Iris pigment epithelial cell (primary cell): ENCODE results near the gene ECEL1.

Experiments used
- DNase-seq: peaks from one replicate; pipeline ENCODE4 v3.0.0-alpha.2; 2011; ENCODE audit warnings: low read depth

Gene ECEL1

GRCh38 chr2:232497348-232497747, 9.7 kb upstream of the ECEL1 start:
- no peak for DNase-seq

DNA sequence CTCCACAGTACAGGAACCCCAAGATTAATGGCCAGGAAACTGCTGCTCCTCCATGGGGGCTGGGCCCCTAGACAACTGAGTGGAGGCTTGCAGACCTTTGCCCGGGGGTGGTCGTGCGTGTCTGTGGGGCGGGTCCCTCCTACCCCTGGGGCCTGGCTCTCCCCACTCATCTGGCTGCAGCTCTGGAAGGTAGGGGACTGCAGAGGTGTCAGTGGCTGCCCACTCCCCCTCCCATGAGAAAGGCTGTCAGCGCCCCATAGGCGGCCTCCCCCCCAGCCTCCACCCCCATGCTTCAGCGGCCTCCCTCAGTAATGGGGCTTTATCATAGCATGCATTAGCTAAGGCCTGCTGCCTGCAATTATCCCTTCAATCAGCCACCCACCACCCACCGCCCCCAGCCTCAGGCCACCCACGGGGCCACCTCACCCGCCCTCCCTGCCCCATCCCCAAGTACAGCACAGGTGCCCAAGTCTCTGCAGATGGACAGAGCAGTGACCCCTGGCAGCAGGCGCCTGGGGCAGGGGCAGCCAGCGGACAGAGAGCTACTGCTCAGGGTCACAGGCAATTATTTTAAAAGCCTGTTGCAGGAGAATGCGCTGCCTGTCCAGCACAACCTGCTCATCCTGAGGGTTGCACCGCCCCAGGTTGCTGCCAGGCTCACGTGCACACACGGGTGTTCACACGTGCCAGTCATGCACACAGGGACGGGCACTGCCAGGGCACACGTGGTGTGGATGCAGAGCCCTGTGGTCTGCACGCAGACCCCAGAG, 9.1 kb upstream of the ECEL1 start:
- DNase-seq = no peak

- DNase-seq = no peak
Observed at GRCh38 chr2:232495292-232495691, 7.7 kb upstream of the ECEL1 start.

DNA sequence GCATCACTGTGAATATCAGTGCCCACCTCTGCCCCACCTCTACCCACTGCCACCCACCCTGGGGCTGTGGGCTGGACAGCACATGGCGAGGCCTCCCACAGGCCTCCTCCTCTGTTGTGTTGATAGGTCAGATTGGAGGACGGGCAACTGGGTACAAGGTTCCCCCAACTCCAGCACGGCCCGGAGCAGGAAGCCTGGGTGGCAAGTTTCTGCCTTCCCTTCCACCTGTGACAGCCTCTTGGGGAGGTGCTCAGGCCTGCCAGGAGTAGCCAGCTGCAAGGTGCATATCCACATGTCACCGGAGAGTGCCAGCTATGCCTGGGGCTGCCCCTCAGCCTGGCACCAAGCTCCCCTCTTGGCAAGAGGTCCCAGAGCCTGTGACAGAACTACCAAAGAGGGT, 6.9 kb upstream of the ECEL1 start:
- no peak for DNase-seq

- DNase-seq = no peak
Observed at GRCh38 chr2:232493701-232494474, 6.3 kb upstream of the ECEL1 start.

GRCh38 chr2:232492963-232493700, 5.5 kb upstream of the ECEL1 start:
- DNase-seq = no peak

DNA sequence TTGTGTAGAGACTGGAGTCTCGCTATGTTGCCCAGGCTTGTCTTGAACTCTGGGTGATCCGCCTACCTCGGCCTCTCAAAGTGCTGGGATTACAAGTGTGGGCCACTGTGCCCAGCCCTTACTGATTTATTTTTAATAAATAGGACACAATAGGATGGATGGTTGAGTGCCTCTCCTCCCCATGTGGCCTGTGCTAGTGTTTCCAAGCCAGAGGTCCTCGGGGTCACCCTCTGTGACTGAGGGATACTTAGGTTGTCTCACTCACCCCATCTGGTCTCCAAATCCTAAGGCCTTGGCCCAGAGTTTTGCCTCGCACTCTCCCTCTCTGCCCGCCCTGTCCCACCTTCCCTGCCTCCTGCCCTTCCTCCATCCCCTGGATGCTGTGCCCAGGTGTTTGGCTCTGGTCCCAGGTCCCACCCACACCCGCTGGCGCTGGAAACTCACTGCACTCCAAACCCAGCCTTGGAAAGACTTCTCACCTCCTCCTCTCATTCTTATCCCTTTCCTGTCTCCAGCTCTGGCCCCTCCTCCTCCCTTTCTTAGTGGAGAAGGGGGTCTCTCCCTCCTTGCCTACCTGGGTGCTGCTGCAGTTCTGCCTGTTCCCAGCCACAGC, 4.7 kb upstream of the ECEL1 start:
- DNase-seq = no peak

GRCh38 chr2:232491139-232491780, 3.6 kb upstream of the ECEL1 start:
- DNase-seq = no peak

GRCh38 chr2:232490221-232491138, 2.8 kb upstream of the ECEL1 start:
- DNase-seq = no peak

GRCh38 chr2:232489516-232490220, 2.0 kb upstream of the ECEL1 start:
- DNase-seq = no peak

GRCh38 chr2:232488721-232489300, 1.2 kb upstream of the ECEL1 start:
- no peak for DNase-seq

DNA sequence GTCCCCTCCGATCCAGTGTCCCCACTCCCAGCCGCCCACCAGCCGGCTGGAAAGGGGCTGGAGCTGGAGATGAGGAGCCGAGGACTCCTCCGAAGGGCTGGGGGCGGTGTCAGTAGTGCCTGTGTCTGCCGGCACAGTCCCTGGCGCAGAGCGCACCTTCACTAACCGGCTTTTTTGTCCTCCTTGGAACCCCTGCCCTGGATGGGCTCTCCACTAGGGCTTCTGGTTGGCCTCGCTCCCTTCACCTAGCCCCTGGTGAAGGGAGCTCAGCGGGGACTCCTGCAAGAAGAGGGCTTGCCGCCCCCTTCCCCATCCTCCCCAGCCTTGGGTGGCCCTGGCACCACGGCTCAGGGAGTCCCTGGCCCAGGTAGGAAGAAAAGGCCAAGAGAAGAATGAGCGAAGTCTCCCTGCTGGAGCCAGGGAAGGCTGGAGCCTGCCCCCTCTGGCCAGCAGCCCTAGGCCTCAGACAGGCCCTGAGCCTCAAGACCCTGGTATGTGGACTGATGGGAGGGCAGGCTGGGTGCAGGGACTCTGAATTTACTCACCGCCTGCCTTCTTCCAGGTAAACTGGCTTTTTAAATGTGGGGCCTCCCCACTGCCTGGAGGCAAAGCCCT, 570 bp upstream of the ECEL1 start:
- DNase-seq = no peak

GRCh38 chr2:232486558-232487384, 863 bp downstream of the ECEL1 start:
- DNase-seq = no peak

DNA sequence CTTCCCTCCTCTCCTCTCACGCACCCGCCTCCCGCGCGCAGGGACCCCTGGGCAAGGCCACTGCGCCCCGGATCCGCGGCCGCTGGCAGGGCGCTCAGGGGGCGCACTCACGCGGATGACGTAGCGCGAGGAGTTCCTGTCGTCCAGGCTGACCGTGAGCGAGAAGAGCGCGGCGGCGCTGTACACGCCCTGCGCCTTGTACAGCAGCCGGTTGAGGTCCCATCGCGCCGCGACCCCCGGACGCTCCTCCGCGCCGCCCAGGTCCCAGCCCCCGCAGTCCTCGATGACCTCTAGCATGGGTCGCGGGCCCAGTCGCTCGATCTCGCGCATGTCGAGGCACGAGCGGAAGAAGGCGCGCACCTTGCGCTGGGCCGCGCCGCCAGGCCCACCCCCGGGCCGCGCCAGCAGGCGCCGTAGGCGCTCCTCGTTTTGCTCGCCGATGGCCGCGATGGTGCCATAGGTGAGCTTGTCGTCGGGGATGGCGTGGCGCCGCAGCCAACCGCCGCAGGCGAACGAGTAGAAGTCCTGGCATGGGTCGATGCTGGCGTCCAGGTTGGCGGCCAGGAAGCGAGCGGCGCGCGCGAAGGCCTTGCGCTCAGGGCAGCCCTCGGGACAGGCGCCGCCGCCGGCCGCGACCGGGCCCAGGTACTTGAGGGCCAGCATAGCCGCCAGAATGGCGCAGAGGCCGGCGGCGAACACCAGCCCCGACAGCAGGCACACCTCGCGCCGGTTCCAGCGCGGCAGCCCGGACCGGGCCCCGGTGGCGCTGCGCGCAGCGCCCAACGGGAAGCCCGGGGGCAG, 1.7 kb downstream of the ECEL1 start:
- no peak for DNase-seq

GRCh38 chr2:232485348-232485756, 2.3 kb downstream of the ECEL1 start:
- DNase-seq = no peak

DNA sequence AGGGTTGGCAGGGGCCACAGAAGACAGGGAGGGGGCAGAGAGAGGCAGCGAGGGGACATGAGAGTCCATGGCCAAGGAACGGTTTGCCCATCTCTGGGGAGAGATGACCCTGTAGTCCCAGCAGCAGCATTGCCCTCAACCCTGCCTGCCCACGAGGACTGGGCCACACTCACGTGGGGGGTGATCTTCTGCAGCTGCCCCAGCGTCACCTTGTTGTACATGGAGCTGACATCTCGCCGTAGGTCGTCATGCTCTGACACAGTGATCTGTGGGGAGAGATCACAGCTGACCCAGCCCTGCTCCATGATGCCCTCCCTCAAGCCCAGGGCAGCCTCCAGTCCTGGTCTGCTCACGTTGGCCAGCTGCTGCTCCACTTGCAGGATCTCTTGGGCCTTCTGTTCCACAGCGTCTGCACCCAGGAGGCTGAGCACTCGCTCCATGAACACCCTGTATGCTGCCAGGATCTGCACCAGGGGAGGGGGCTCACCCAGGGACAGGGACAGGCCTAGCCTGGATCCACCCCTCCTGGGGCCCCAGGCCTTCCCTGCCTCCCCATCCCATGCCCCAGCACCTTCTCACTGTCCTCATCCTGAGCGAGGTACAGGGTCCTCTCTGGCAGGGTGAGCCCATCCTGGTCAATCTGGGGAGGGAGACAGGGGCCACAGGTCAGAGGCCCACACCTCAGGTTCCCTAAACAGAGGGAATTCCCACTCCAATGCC, 2.8 kb downstream of the ECEL1 start:
- DNase-seq = no peak
